22Rv1 (cell line): ENCODE data around the gene TIMMDC1.

Experiments used
- CTCF ChIP-seq: fragments of 450-650 bp; IDR thresholded peaks from 2 replicates; pipeline ENCODE4 v1.5.1; 2017; ENCODE audit warnings: mild to moderate bottlenecking
- ZFX ChIP-seq: fragments of 450-650 bp; IDR thresholded peaks from 2 replicates; pipeline ENCODE4 v1.6.1; 2017; ENCODE audit warnings: antibody characterized with exemption, borderline replicate concordance

GRCh38 chr3:119490153-119490552 lies 8.2 kb upstream of the TIMMDC1 start:
- TF ChIP-seq CTCF, result no peak
- no peak for TF ChIP-seq ZFX
